DOHH2 (cell line): ENCODE measurements around the gene KCNK7.

ENCODE experiments used
- CTCF ChIP-seq: fragments of 200-600 bp; sonication (generic); IDR thresholded peaks from one replicate; pipeline ENCODE4 v1.5.1; 2014; ENCODE audit warnings: antibody characterized with exemption, mild to moderate bottlenecking, low read depth, low read length; ENCODE audit not compliant: poor library complexity, severe bottlenecking
- EZH2phosphoT487 ChIP-seq: fragments of 200-600 bp; sonication (generic); IDR thresholded peaks from 2 replicates; pipeline ENCODE4 v1.6.1; 2017; ENCODE audit warnings: borderline replicate concordance, mild to moderate bottlenecking, antibody characterized with exemption, low read length, moderate library complexity, mixed read lengths

GRCh38 chr11:65611758-65612603 is 16.4 kb upstream of the KCNK7 start:
- TF ChIP-seq CTCF (no peak), EZH2phosphoT487 (no peak)
